Esophagus muscularis mucosa (tissue), 4 donors: ENCODE data around the gene DCC.

Experiments used
- EP300 ChIP-seq: sonication (generic); formaldehyde crosslinking; IDR thresholded peaks from one replicate; pipeline ENCODE4 v1.6.1; 2017; ENCODE audit warnings: antibody characterized with exemption
- POLR2A ChIP-seq: fragments of 450-650 bp; IDR thresholded peaks from one replicate; pipeline ENCODE4 v1.6.1; 2017; ENCODE audit warnings: antibody characterized with exemption, moderate library complexity, mild to moderate bottlenecking, low read depth
- POLR2AphosphoS5 ChIP-seq, 2 donors: sonication (generic); formaldehyde crosslinking; IDR thresholded peaks; one replicate each; pipeline ENCODE4 v1.6.1; 2017; ENCODE audit warnings: antibody characterized with exemption in 2 of 2
- TF ChIP-seq, protein P1 (sequence below), 3 experiments: fragments of 200-600 bp in 2 of 3; fragments of 450-650 bp in 1 of 3; sonication (generic) in 2 of 3; IDR thresholded peaks; one replicate each; pipeline ENCODE4 v1.5.1; 2017 to 2019; ENCODE audit warnings: antibody characterized with exemption in 3 of 3, mild to moderate bottlenecking in 2 of 3, moderate library complexity in 1 of 3

DNA sequence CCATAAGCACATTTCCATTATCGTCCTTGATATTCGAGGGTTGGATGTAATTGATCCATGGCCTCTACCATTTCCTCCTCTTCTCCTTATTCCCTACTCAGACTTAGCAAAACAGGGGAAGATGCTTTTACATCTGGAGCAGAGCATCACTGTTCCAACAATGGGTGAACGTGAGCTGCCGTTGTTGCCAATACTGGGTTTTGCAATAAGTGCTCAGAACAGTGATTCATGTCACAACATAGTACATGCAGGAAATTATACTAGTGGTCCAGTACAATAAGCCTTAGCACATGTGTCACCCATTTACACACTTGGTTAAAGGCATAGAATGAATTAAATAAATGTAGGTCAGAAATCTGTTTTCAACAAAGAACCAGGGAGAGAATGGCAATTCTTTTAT lies 112.4 kb downstream of the DCC start:
- TF ChIP-seq, protein P1, sequence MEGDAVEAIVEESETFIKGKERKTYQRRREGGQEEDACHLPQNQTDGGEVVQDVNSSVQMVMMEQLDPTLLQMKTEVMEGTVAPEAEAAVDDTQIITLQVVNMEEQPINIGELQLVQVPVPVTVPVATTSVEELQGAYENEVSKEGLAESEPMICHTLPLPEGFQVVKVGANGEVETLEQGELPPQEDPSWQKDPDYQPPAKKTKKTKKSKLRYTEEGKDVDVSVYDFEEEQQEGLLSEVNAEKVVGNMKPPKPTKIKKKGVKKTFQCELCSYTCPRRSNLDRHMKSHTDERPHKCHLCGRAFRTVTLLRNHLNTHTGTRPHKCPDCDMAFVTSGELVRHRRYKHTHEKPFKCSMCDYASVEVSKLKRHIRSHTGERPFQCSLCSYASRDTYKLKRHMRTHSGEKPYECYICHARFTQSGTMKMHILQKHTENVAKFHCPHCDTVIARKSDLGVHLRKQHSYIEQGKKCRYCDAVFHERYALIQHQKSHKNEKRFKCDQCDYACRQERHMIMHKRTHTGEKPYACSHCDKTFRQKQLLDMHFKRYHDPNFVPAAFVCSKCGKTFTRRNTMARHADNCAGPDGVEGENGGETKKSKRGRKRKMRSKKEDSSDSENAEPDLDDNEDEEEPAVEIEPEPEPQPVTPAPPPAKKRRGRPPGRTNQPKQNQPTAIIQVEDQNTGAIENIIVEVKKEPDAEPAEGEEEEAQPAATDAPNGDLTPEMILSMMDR (IDR thresholded peaks at IDR 0.05), result no peak
- TF ChIP-seq POLR2AphosphoS5 (IDR thresholded peaks at IDR 0.05), result no peak
- no peak for TF ChIP-seq POLR2A
- no peak for TF ChIP-seq EP300
